PC-9 (cell line): ENCODE measurements around the gene FAM20C. TPM values are rescaled to one million over a fixed set of nuclear protein-coding genes. Genes with fewer than 3 reads are reported as not detected.

Experiments used
- BruUV-seq: library from RNA; stranded (reverse); fragments of 400-500 nt; replicated peaks from 2 replicates; lab custom pipeline; 2021; lab: Mats Ljungman, UMichigan
- CTCF ChIA-PET: fragments of 300-600 bp; sonication (Branson Sonifier 250); formaldehyde crosslinking; loops from one replicate; lab custom pipeline; 2022; ENCODE audit warnings: antibody characterized with exemption; lab: Charles Lee
- POLR2A ChIA-PET: fragments of 300-600 bp; sonication (Branson Sonifier 250); formaldehyde crosslinking; loops from one replicate; lab custom pipeline; 2022; ENCODE audit warnings: antibody characterized with exemption; ENCODE audit not compliant: unreplicated experiment; lab: Charles Lee
- DNase-seq, 2 experiments: peaks; one replicate each; pipeline versions ENCODE4 v3.0.0 to v3.0.0-alpha.2; 2015 to 2022; ENCODE audit warnings: mixed read lengths in 1 of 2
- H2AFZ ChIP-seq: fragments of 200-600 bp; sonication (generic); 2 replicates; pipeline ENCODE4 v1.8.1; 2017; ENCODE audit warnings: antibody characterized with exemption
- H3F3A ChIP-seq: fragments of 200-600 bp; sonication (generic); 2 replicates; pipeline ENCODE4 v1.8.1; 2017; ENCODE audit warnings: antibody characterized with exemption, mild to moderate bottlenecking, low read depth; ENCODE audit not compliant: insufficient read depth
- H3K27ac ChIP-seq: fragments of 200-600 bp; sonication (generic); 2 replicates; pipeline ENCODE4 v1.6.1; 2016; ENCODE audit warnings: mixed run types
- H3K27me3 ChIP-seq: fragments of 200-600 bp; sonication (generic); 2 replicates; pipeline ENCODE4 v1.6.1; 2016; ENCODE audit warnings: low read depth, mixed run types; ENCODE audit not compliant: insufficient read depth
- H3K36me3 ChIP-seq: fragments of 200-600 bp; sonication (generic); 2 replicates; pipeline ENCODE4 v1.6.1; 2016; ENCODE audit warnings: low read depth, mixed run types
- H3K4me1 ChIP-seq: fragments of 200-600 bp; sonication (generic); replicated peaks from 2 replicates; pipeline ENCODE4 v1.6.1; 2016; ENCODE audit warnings: mixed run types; ENCODE audit not compliant: insufficient read depth
- H3K4me2 ChIP-seq: fragments of 200-600 bp; sonication (generic); 2 replicates; pipeline ENCODE4 v1.6.1; 2017; ENCODE audit warnings: mixed run types
- H3K4me3 ChIP-seq: fragments of 200-600 bp; sonication (generic); 2 replicates; pipeline ENCODE4 v1.6.1; 2016; ENCODE audit warnings: mixed run types
- H3K79me2 ChIP-seq: fragments of 200-600 bp; sonication (generic); 2 replicates; pipeline ENCODE4 v1.6.1; 2017; ENCODE audit warnings: low read depth, mixed run types
- H3K9me2 ChIP-seq: fragments of 200-600 bp; sonication (generic); 2 replicates; pipeline ENCODE4 v1.8.1; 2017; ENCODE audit warnings: mild to moderate bottlenecking; ENCODE audit not compliant: insufficient read depth
- H3K9me3 ChIP-seq: fragments of 200-600 bp; sonication (generic); 2 replicates; pipeline ENCODE4 v1.8.1; 2016; ENCODE audit warnings: low read depth; ENCODE audit not compliant: insufficient read depth
- H4K20me1 ChIP-seq: fragments of 200-600 bp; sonication (generic); 2 replicates; pipeline ENCODE4 v1.8.1; 2017; ENCODE audit not compliant: insufficient read depth
- EZH2 ChIP-seq: fragments of 200-600 bp; sonication (generic); IDR thresholded peaks from 2 replicates; pipeline ENCODE4 v1.8.0; 2017; ENCODE audit warnings: antibody characterized with exemption, low read depth
- intact Hi-C: fragments of 100-400 bp; cut with micrococcal nuclease; formaldehyde crosslinking; loops from one replicate; pipeline ENCODE4 v1.10.0; 2022; ENCODE audit not compliant: unreplicated experiment
- total RNA-seq: library from RNA; stranded (reverse); gene quantifications from 2 replicates; pipeline ENCODE4 v1.2.3, GENCODE V29; 2021
- TF ChIP-seq, protein P1 (sequence below): fragments of 200-600 bp; sonication (generic); conservative IDR thresholded peaks from 2 replicates; pipeline ENCODE4 v1.6.1; 2017; ENCODE audit warnings: mixed run types, antibody characterized with exemption, mild to moderate bottlenecking, moderate library complexity

The FAM20C gene
- total RNA-seq, 1 experiment from 2014 or later = 31.0 TPM

DNA sequence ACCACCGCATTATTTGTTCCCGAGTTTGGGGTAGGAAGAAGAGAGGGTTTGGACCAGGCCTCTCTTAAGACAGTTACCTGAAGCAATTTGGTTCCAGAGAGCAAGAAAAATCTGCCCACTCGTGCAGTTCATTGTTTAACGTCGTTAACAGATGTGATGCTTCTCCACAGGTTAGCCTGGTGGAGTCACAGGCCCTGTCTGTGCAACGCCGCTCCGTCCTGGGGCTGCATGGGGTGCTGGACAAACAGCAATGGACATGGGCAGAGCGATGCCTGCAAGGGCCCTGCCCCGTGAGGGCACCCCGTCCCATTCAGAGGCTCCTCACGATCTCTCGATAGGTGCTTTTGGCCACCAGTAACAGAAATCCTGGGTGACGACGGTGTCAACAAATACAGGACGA lies 107.3 kb downstream of the FAM20C start:
- Histone ChIP-seq H2AFZ (no peak overlapping the region), H3K4me3 (no peak overlapping the region), H3K36me3 (no peaks in the 10 kb centered on the region), H3K27me3 (peaks cover 52% of the 10 kb centered on the region), H3K4me1 (no peaks in the 10 kb centered on the region), H4K20me1 (no peaks in the 10 kb centered on the region), H3K9me2 (no peaks in the 10 kb centered on the region), H3K9me3 (no peaks in the 10 kb centered on the region), H3K79me2 (no peaks in the 10 kb centered on the region), H3K27ac (no peak overlapping the region), H3K4me2 (no peak overlapping the region), H3F3A (no peaks in the 10 kb centered on the region)
- intact Hi-C loops = no loop called here
- TF ChIP-seq, protein P1, sequence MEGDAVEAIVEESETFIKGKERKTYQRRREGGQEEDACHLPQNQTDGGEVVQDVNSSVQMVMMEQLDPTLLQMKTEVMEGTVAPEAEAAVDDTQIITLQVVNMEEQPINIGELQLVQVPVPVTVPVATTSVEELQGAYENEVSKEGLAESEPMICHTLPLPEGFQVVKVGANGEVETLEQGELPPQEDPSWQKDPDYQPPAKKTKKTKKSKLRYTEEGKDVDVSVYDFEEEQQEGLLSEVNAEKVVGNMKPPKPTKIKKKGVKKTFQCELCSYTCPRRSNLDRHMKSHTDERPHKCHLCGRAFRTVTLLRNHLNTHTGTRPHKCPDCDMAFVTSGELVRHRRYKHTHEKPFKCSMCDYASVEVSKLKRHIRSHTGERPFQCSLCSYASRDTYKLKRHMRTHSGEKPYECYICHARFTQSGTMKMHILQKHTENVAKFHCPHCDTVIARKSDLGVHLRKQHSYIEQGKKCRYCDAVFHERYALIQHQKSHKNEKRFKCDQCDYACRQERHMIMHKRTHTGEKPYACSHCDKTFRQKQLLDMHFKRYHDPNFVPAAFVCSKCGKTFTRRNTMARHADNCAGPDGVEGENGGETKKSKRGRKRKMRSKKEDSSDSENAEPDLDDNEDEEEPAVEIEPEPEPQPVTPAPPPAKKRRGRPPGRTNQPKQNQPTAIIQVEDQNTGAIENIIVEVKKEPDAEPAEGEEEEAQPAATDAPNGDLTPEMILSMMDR = no peak
- TF ChIP-seq EZH2 = no peak
- no peak for DNase-seq
- POLR2A ChIA-PET = no interaction called here
- no TSS peak for BruUV-seq
- CTCF ChIA-PET = no interaction called here

DNA sequence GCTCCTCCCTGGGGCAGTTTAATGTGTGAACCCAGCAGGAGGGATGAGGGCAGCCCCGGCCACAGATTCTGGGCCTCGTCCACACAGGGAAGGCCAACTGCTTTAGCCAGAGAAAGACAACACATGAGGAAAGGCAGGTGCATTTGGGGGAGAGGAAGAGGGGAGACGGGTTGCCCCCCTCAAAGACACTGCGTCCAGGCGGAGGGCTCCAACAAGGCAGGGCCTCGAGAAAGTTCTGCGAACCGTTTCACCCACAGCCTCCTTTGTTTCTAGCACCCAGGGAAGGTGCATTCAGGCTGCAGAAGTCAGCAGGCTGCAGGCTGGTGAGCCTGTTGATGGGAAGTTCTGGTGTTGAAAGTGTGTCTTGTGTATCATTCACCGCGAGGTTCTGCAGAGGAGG lies 107.7 kb downstream of the FAM20C start:
- no peaks in the 10 kb centered on the region for H3K9me2 ChIP-seq

DNA sequence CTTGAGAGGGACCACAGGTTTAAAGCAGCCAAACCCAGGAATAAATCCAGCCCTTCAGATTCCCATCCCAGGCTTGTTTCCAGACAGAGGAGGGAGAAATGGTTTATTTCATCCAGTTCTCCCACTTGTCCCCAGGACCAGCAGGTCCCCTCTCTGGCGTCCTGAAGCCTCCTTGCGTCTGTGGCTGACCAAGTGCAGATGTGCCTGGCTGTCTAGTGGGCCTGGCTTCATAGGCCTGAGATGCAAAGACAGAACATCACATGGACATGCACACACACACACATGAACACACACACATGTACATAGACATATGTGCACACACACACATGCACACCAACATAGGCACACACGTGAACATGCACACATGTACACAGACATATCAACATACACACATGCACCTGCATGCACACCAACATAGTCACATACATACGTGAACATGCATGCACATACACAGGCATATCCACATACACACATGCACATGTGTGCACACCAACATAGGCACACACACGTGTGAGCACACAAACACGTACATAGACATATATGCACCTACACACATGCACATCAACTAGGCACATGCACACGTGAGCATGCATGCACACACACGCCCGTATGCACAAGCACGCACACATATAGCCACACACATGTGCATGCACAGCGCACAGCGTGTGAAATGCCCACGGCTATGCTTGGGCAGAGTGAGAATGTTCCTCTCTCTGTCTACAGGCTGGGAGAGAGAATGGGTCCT lies 108.3 kb downstream of the FAM20C start:
- H3K36me3 ChIP-seq = no peaks in the 10 kb centered on the region
- no peaks in the 10 kb centered on the region for H3K4me1 ChIP-seq
- H3K27ac ChIP-seq = no peak overlapping the region
- H4K20me1 ChIP-seq = no peaks in the 10 kb centered on the region
- ChIA-PET CTCF (no interaction called here), POLR2A (interaction anchor here (0.5 kb wide), 1 partner anchor 109 kb away, joined by 11 read pairs; no protein-coding TSS in a partner anchor)
- H3K4me2 ChIP-seq = no peak overlapping the region
- no TSS peak for BruUV-seq
- H3F3A ChIP-seq = no peaks in the 10 kb centered on the region
- no peak overlapping the region for H2AFZ ChIP-seq
- no peak overlapping the region for H3K4me3 ChIP-seq
- peaks cover 54% of the 10 kb centered on the region for H3K27me3 ChIP-seq
- H3K79me2 ChIP-seq = no peaks in the 10 kb centered on the region
- intact Hi-C loops = no loop called here
- no peak for DNase-seq
- no peaks in the 10 kb centered on the region for H3K9me2 ChIP-seq
- TF ChIP-seq, protein P1 = no peak
- TF ChIP-seq EZH2 = no peak
- H3K9me3 ChIP-seq = no peaks in the 10 kb centered on the region

More for the DNA sequence above, 107.7 kb downstream of the FAM20C start:
- Histone ChIP-seq H3K79me2 (no peaks in the 10 kb centered on the region), H3K4me1 (no peaks in the 10 kb centered on the region), H3K27me3 (peaks cover 50% of the 10 kb centered on the region), H3K9me3 (no peaks in the 10 kb centered on the region), H4K20me1 (no peaks in the 10 kb centered on the region), H3K36me3 (no peaks in the 10 kb centered on the region), H3K4me3 (no peak overlapping the region), H2AFZ (no peak overlapping the region), H3K4me2 (no peak overlapping the region), H3K27ac (no peak overlapping the region), H3F3A (no peaks in the 10 kb centered on the region)
- intact Hi-C loops = no loop called here
- TF ChIP-seq, protein P1 = no peak
- no peak for TF ChIP-seq EZH2
- BruUV-seq = no TSS peak
- ChIA-PET CTCF (no interaction called here), POLR2A (no interaction called here)
- no peak for DNase-seq
